T-cell (primary cell): Measurements from ENCODE around the gene RAET1G. TPM values are rescaled to one million over a fixed set of nuclear protein-coding genes. Genes with fewer than 3 reads are reported as not detected.
"Not testable (repeated sequence)": the region's sequence is repeated elsewhere in the genome, so short reads cannot be mapped to it uniquely, and the experiment has no call there.

ENCODE experiments used
- ATAC-seq, 4 experiments: fragments of 200-7000 bp in 3 of 4; fragments of 150-1000 bp in 1 of 4; cut with Tn5 transposase; replicated peaks in 1 of 4; 1 replicate in 3 of 4; 2 replicates in 1 of 4; pipeline ENCODE4 v1.10.0; 2021; ENCODE audit warnings: moderate library complexity in 3 of 4, mild to moderate bottlenecking in 2 of 4, moderate number of reproducible peaks in 1 of 4
- CTCF ChIA-PET, 2 donors: fragments of 300-600 bp; sonication (Branson Sonifier 250); formaldehyde crosslinking; loops; one replicate each; lab custom pipeline; 2022; ENCODE audit warnings: antibody characterized with exemption in 2 of 2; lab: Charles Lee
- POLR2A ChIA-PET, 2 donors: fragments of 300-600 bp; sonication (Branson Sonifier 250); formaldehyde crosslinking; loops; one replicate each; lab custom pipeline; 2022; ENCODE audit warnings: antibody characterized with exemption in 2 of 2; lab: Charles Lee
- DNase-seq, 35 experiments: peaks; one replicate each; pipeline versions ENCODE4 v3.0.0 to v3.0.0-alpha.2; 2013 to 2023
- H3K27ac ChIP-seq: one replicate; pipeline ENCODE4 v1.5.1; 2013; ENCODE audit warnings: low read length
- H3K27me3 ChIP-seq, 2 experiments: replicated peaks in 1 of 2; 1 replicate in 1 of 2; 2 replicates in 1 of 2; pipeline versions ENCODE4 v1.6.1 to v1.7.0; 2013; ENCODE audit warnings: low read length in 1 of 2, mixed read lengths in 1 of 2; ENCODE audit not compliant: control insufficient read depth in 2 of 2, insufficient read depth in 2 of 2; ENCODE audit errors: extremely low read depth in 1 of 2
- H3K36me3 ChIP-seq, 2 donors: 1 replicate in 1 of 2; 2 replicates in 1 of 2; pipeline versions ENCODE4 v1.6.1 to v1.7.0; 2013; ENCODE audit warnings: low read length in 1 of 2; ENCODE audit not compliant: control insufficient read depth in 2 of 2, insufficient read depth in 1 of 2; ENCODE audit errors: extremely low read depth in 1 of 2
- H3K4me1 ChIP-seq, 2 experiments: 1 replicate in 1 of 2; 2 replicates in 1 of 2; pipeline versions ENCODE4 v1.6.1 to v1.7.0; 2013; ENCODE audit warnings: low read length in 2 of 2, mixed read lengths in 1 of 2; ENCODE audit not compliant: insufficient read depth in 2 of 2, control insufficient read depth in 1 of 2; ENCODE audit errors: extremely low read depth in 1 of 2
- H3K4me3 ChIP-seq, 2 donors: 1 replicate in 1 of 2; 2 replicates in 1 of 2; pipeline versions ENCODE4 v1.5.1 to v1.7.0; 2013; ENCODE audit warnings: mild to moderate bottlenecking in 2 of 2, low read length in 1 of 2, moderate library complexity in 1 of 2; ENCODE audit not compliant: control insufficient read depth in 1 of 2; ENCODE audit errors: extremely low read depth in 1 of 2
- H3K9me3 ChIP-seq: 2 replicates; pipeline ENCODE4 v1.7.0; 2013
- H3K27ac Mint-ChIP-seq, 2 donors: one replicate each; pipeline ENCODE4 v1.8.0; 2020 to 2021; ENCODE audit warnings: mild to moderate bottlenecking in 2 of 2, mixed read lengths in 2 of 2
- H3K27me3 Mint-ChIP-seq, 2 donors: one replicate each; pipeline ENCODE4 v1.8.0; 2021 to 2022; ENCODE audit warnings: mixed read lengths in 2 of 2
- H3K36me3 Mint-ChIP-seq: one replicate; pipeline ENCODE4 v1.8.0; 2021; ENCODE audit warnings: mixed read lengths
- H3K4me1 Mint-ChIP-seq, 3 donors: one replicate each; pipeline ENCODE4 v1.8.0; 2020 to 2022; ENCODE audit warnings: mixed read lengths in 3 of 3, mild to moderate bottlenecking in 1 of 3
- H3K4me3 Mint-ChIP-seq, 3 donors: one replicate each; pipeline ENCODE4 v1.8.0; 2020 to 2022; ENCODE audit warnings: mild to moderate bottlenecking in 3 of 3, mixed read lengths in 3 of 3, moderate library complexity in 3 of 3
- H3K9me3 Mint-ChIP-seq, 3 donors: one replicate each; pipeline ENCODE4 v1.8.0; 2020 to 2022; ENCODE audit warnings: mixed read lengths in 3 of 3
- WGBS: methylation state at CpG from one replicate; pipeline ENCODE4 v1.1.5; 2013; ENCODE audit warnings: missing lambda C conversion rate; ENCODE audit not compliant: insufficient coverage; 5-methylcytosine and 5-hydroxymethylcytosine counted together
- total RNA-seq, 35 experiments: library from RNA in 6 of 35; stranded (reverse) in 6 of 35; fragments of 120-200 nt in 1 of 35; gene quantifications; one replicate each; pipeline versions ENCODE4 v1.2.1 to v1.2.4 and lab custom pipeline; 2013 to 2026

RAET1G gene
- total RNA-seq, 5 donors from 2014 or later (not counting 1 experiment from before 2014, with no cell fraction given) = not detected

DNA sequence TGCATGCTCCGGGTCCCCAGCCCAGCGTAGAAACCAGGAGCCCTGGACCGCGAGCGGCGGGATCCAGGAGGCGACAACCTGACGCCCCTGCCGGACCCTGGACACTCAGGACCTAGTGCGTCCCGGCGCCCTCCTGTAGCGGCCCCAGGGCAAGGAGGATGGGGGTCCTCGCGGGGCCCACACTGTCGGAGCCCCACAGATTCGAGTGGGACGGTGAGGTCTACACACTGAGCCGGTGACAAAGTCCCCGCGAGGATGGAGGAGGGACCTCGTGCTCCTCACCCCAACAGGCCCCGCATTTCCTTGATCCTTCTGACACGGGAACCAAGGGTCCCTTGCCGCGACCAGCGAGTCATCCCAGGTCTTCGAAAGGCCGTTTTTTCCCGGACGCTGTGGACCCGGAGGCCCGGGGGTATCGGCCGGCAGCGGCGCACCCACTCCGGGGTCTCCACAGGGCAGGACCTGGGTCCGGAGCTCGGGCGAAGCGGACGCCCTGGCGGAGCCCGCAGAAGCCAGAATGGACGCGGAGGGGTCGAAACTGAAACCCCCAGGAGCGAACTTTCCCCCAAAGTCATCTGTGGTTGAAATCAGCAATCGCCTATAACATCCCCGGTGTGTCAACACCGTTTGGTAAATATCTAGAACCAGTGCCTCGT is 31.5 kb upstream of the RAET1G start:
- Histone ChIP-seq H3K4me1 (peaks cover 0 to 17% of the 10 kb centered on the region in 2 experiments), H3K27me3 (peaks cover 16 to 58% of the 10 kb centered on the region in 2 experiments)
- H3K27ac ChIP-seq, CTCF ChIA-PET, H3K9me3 ChIP-seq, H3K36me3 ChIP-seq, H3K9me3 Mint-ChIP-seq, POLR2A ChIA-PET, H3K36me3 Mint-ChIP-seq, DNase-seq, H3K27ac Mint-ChIP-seq, H3K4me3 ChIP-seq: not testable (repeated sequence)
- Mint-ChIP-seq H3K27me3 (peaks cover 73 to 76% of the 10 kb centered on the region in 2 donors), H3K4me3 (peak overlapping the region in 1 of 3 donors; percentile 75), H3K4me1 (peaks cover 9 to 11% (median 9%) of the 10 kb centered on the region in 3 donors)
- WGBS = 20% methylated on average over 1 of the region's 53 CpGs
- peak; percentile 32 to 51 (median 40) for ATAC-seq

GRCh38 chr6:149953934-149954327 is 31.0 kb upstream of the RAET1G start:
- ATAC-seq = peak; percentile 57 to 80 (median 67)
- H3K36me3 ChIP-seq, DNase-seq, H3K36me3 Mint-ChIP-seq, H3K4me3 ChIP-seq, H3K27ac Mint-ChIP-seq, CTCF ChIA-PET, H3K9me3 ChIP-seq, POLR2A ChIA-PET, H3K27ac ChIP-seq, H3K9me3 Mint-ChIP-seq: not testable (repeated sequence)
- peaks cover 9 to 11% (median 9%) of the 10 kb centered on the region in 3 donors for H3K4me1 Mint-ChIP-seq
- H3K27me3 ChIP-seq = peaks cover 15 to 56% of the 10 kb centered on the region in 2 experiments
- peaks cover 71 to 75% of the 10 kb centered on the region in 2 donors for H3K27me3 Mint-ChIP-seq
- WGBS = no CpG with 5 or more reads among the region's 10 CpGs
- peaks cover 0 to 17% of the 10 kb centered on the region in 2 experiments for H3K4me1 ChIP-seq
- H3K4me3 Mint-ChIP-seq = peak overlapping the region in 1 of 3 donors; percentile 25

DNA sequence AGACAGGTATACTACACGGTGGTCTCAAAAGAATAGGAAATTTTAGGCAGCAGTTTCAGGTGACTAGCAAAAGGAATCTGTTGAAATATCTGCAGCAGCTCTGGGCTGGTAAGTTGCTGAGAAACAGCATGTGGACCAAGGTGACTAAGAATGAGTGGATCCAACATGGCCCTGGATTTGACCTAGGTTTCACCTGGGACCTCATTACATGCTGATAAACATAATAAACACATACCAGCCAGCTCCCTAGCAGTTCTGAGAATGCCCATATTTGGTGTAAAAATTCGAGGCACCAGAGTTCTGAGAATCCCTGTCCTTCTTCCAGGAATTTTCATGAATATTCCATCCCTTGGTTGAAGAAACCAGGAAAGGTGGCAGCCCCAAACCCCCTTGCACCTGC is 30.5 kb upstream of the RAET1G start:
- ATAC-seq, POLR2A ChIA-PET: not testable (repeated sequence)
- CTCF ChIA-PET = interaction anchor here in 1 of 2 donors (1.4 kb wide), 1 partner anchor 63 kb away, joined by 6 read pairs; no protein-coding TSS in a partner anchor

GRCh38 chr6:149951626-149952025 is 28.7 kb upstream of the RAET1G start:
- Mint-ChIP-seq H3K9me3 (no peaks in the 10 kb centered on the region), H3K4me3 (no peak overlapping the region), H3K4me1 (peaks cover 9 to 11% (median 9%) of the 10 kb centered on the region in 3 donors), H3K27ac (no peak overlapping the region), H3K27me3 (peaks cover 65 to 68% of the 10 kb centered on the region in 2 donors), H3K36me3 (no peaks in the 10 kb centered on the region)
- ATAC-seq = no peak
- DNase-seq = no peak
- CTCF ChIA-PET = interaction anchor here in 1 of 2 donors (0.8 kb wide), 1 partner anchor 10 kb away, joined by 3 read pairs; no protein-coding TSS in a partner anchor
- POLR2A ChIA-PET = no interaction called here
- H3K9me3 ChIP-seq = no peaks in the 10 kb centered on the region
- 79% methylated on average over 3 of the region's 3 CpGs for WGBS
- no peak overlapping the region for H3K4me3 ChIP-seq
- H3K36me3 ChIP-seq = no peaks in the 10 kb centered on the region
- peaks cover 0 to 17% of the 10 kb centered on the region in 2 experiments for H3K4me1 ChIP-seq
- peaks cover 14 to 59% of the 10 kb centered on the region in 2 experiments for H3K27me3 ChIP-seq
- H3K27ac ChIP-seq = no peak overlapping the region

More for the DNA sequence above, 30.5 kb upstream of the RAET1G start:
- H3K27me3 Mint-ChIP-seq = peaks cover 66 to 72% of the 10 kb centered on the region in 2 donors
- H3K4me3 Mint-ChIP-seq = peak overlapping the region in 1 of 3 donors; percentile 25
- 36% methylated on average over 2 of the region's 2 CpGs for WGBS
- not testable (repeated sequence) for DNase-seq, H3K27ac Mint-ChIP-seq, H3K4me3 ChIP-seq, H3K36me3 Mint-ChIP-seq, H3K36me3 ChIP-seq, H3K27ac ChIP-seq, H3K9me3 Mint-ChIP-seq, H3K9me3 ChIP-seq
- H3K4me1 Mint-ChIP-seq = peaks cover 9 to 11% (median 9%) of the 10 kb centered on the region in 3 donors
- H3K4me1 ChIP-seq = peaks cover 0 to 17% of the 10 kb centered on the region in 2 experiments
- H3K27me3 ChIP-seq = peaks cover 14 to 58% of the 10 kb centered on the region in 2 experiments

DNA sequence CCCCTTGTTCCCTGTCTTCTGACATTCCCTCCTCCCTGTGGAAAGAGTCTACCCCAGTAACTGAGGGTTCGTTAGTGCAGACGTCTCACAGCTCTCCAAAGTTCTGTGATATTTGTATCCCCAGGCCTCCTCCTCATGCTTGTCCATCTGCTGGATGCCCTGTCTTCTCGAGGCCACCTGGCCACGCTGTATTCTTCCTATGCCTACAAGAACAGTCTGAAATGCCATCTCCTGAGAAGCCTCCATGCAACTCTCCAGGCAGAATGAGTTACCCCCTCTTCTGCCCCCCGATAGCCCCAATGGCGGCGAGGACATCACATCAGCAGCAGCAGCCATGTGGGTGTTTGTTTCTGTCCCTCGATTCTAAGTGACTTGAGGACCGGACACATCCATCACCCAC is 28.2 kb upstream of the RAET1G start:
- Histone ChIP-seq H3K4me3 (no peak overlapping the region), H3K27me3 (peaks cover 14 to 58% of the 10 kb centered on the region in 2 experiments), H3K9me3 (no peaks in the 10 kb centered on the region), H3K27ac (no peak overlapping the region), H3K36me3 (no peaks in the 10 kb centered on the region), H3K4me1 (peaks cover 0 to 17% of the 10 kb centered on the region in 2 experiments)
- Mint-ChIP-seq H3K9me3 (no peaks in the 10 kb centered on the region), H3K4me1 (peaks cover 9 to 11% (median 9%) of the 10 kb centered on the region in 3 donors), H3K27me3 (peaks cover 61 to 68% of the 10 kb centered on the region in 2 donors), H3K36me3 (no peaks in the 10 kb centered on the region), H3K27ac (no peak overlapping the region), H3K4me3 (no peak overlapping the region)
- ChIA-PET CTCF (no interaction called here), POLR2A (no interaction called here)
- DNase-seq = no peak
- 65% methylated on average over 7 of the region's 9 CpGs for WGBS
- ATAC-seq = no peak

GRCh38 chr6:149950423-149950822 is 27.5 kb upstream of the RAET1G start:
- WGBS = 52% methylated on average over 8 of the region's 8 CpGs
- peaks cover 11 to 53% of the 10 kb centered on the region in 2 experiments for H3K27me3 ChIP-seq

More at GRCh38 chr6:149950423-149950822, 27.5 kb upstream of the RAET1G start:
- H3K9me3 ChIP-seq = no peaks in the 10 kb centered on the region
- no peak for ATAC-seq
- no peaks in the 10 kb centered on the region for H3K36me3 ChIP-seq
- Mint-ChIP-seq H3K4me1 (peaks cover 7 to 10% (median 7%) of the 10 kb centered on the region in 3 donors), H3K36me3 (no peaks in the 10 kb centered on the region), H3K9me3 (no peaks in the 10 kb centered on the region), H3K4me3 (no peak overlapping the region), H3K27ac (no peak overlapping the region), H3K27me3 (peaks cover 55 to 62% of the 10 kb centered on the region in 2 donors)
- POLR2A ChIA-PET = no interaction called here
- no peak for DNase-seq
- no peak overlapping the region for H3K27ac ChIP-seq
- H3K4me3 ChIP-seq = no peak overlapping the region
- H3K4me1 ChIP-seq = peaks cover 0 to 17% of the 10 kb centered on the region in 2 experiments
- CTCF ChIA-PET = no interaction called here
